HG03432 (cell line): ENCODE measurements around the gene DDX31.
"Not testable (repeated sequence)": the region's sequence is repeated elsewhere in the genome, so short reads cannot be mapped to it uniquely, and the experiment has no call there.

Source experiments
- ATAC-seq: cut with Tn5 transposase; IDR thresholded peaks from one replicate; pipeline ENCODE4 v1.9.1; 2021; ENCODE audit warnings: mild to moderate bottlenecking, moderate library complexity; ENCODE audit not compliant: unreplicated experiment

DDX31 gene

DNA sequence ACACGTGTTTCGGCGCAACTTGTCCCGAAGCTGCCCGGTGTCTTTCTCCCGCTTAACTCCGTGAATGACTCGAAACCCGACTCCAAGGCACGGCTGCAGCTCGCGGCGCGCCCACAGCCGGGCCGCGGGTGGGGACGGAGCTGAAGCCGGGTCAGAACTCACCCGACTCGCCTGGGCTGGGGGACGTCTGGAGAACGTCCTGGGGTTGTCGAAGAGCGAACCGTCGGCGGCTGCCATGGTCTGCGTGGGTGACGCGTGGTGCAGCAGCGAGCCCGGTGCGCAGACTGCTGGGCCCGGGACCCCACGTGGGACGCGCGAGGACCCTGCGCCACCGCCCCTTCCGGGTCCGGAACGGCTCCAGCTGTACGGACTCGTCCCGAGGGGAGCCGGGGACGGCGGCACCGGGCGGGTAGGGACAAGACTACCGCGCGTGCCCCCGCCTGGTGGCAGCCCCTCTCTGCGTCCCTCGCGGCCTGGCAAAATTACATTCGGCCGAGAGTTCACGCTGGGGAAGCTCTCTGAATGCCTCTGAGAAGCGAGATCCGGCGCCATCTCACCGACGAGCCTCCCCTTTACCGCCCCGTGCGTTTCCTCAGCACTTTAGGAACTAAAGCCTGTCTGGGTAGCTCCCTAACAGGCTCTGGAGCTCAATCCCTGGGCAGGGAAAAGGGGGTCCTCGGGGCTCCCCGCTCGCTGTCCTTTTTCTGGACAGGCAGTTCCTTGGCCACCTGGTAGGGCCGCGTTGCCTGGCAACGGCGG, at the start of gene DDX31:
TSS of gene DDX31 (minus strand) at position 286 of the 759 bp plus-strand sequence. CDS start at position 237, 49 bp downstream.
- ATAC-seq, result peak; percentile 80

DNA sequence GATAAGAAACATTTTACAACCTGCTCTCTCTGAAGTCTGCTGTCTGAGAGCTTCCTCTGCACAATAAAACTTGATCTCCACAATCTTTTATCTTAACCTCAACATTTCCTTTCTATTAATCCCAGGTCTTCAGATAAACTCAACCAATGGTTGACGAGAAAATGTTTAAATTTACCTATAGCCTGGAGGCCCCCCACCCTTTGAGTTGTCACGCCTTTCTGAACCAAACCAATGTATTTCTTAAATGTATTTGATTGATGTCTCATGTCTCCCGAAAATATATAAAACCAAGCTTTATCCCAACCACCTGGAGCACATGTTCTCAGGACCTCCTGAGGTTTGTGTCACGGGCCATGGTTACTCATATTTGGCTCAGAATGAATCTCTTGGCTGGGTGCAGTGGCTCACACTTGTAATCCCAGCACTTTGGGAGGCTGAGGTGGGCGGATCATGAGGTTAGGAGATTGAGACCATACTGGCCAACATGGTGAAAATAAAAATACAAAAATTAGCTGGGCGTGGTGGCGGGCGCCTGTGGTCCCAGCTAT, 48.7 kb upstream of the DDX31 start:
- ATAC-seq, result not testable (repeated sequence)

DNA sequence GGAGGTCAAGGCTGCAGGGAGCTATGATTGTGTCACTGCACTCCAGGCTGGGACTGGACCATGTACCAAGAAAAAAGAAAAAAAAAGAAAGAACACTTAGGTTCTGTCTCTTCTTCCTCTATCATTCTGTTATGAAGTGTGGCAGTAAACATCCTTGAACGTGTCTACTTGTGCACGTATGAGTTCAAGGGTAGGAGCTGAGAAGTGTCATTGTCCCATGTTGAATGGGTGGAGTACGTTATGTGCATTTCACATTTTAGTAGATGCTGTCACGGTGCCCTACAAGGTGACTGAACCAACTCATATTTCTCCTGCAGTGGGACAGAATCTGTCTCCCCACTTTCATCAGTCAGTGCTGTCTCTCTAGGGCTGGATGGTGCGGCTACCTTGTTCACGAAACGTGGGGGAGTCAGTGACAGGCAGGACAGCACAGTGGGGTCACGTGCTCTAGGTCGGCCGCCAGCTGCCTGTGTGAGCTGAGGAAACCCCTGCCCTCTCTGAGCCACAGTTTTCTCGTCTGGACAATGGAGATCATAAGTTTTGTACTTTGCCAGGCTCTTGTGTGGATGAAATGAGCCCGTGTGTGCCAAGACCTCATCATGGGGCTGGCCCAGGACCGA, 47.7 kb upstream of the DDX31 start:
- no peak for ATAC-seq

DNA sequence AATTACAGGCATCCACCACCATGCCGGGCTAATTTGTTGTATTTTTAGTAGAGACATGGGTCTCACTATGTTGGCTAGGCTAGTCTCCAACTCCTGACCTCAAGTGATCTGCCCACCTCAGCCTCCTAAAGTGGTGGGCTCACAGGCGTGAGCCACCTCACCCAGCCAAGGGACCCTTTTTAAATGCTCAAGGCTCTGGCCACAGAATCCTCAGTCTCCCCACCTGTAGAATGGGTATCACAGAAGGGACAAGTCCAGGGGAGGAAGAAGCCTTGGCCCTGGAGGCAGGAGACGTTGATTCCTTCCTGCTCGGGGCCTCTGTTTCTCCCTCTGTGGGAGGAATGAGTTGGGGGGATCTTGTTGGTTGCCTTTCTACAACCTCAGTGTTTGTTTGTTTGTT, 46.2 kb upstream of the DDX31 start:
- no peak for ATAC-seq

DNA sequence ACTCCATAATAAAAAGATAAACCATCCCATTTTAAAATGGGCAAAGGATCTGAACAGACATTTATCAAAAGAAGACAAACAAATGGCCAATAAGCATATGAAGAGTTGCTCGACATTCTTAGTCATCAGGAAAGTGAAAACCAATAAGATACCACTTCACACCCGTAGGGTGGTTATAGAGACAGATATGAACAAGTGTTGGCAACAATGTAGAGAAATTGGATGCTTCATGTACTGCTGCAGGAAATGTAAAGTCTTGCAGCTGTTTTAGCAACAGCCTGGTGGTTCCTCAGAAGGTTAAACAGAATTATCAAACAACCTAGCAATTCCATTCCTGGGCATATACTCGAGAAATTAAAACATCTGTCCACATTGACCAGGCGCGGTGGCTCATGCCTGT, 43.0 kb upstream of the DDX31 start:
- no peak for ATAC-seq

DNA sequence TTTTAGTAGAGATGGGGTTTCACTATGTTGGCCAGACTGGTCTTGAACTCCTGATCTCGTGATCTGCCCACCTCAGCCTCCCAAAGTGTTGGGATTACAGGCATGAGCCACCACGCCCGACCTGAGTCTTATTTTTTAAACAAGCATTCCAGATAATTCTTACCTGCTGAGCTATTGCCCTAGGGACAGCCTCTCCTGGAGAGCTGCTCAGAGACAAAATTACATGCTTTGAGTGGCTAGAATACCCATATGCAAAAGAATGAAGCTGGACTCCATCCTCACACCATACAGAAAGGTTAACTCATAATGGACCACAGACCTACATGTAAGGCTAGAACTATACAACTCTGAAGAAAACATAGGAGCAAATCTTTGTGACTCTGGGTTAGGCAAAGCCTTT, 42.1 kb upstream of the DDX31 start:
- no peak for ATAC-seq

DNA sequence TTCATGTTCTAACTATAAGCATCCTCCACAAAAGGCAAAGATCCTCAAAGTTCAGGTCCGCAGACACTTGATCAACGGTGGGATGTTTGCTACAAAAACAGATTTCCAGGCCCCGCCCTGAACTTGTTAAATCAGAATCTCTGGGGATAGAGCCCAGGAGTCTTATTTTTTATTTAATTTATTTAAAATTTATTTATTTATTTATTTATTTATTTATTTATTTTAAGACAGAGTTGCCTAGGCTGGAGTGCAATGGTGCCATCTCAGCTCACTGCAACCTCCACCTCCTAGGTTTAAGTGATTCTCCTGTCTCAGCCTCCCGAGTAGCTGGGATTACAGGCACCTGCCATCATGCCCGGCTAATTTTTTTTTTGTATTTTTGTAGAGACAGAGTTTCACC, 41.4 kb upstream of the DDX31 start:
- not testable (repeated sequence) for ATAC-seq

DNA sequence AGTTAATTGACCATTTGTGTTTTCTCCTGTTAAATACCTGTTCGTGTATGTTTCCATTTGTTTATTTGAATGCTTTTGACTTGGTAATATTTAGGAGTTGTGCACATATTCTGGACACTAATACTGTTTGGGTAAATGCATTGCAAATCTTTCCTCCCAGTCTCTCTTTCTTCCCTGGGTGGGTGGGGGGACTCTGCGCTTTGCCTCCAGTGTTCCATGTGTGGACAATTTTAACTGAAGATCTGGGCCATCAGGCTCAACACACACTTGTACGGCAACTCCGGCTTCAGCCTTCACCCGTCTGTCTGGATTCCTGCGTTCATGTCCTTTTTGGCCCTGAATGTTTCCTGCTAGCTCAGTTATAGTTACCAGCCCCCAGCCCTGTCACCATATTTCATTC, 40.5 kb upstream of the DDX31 start:
- no peak for ATAC-seq

DNA sequence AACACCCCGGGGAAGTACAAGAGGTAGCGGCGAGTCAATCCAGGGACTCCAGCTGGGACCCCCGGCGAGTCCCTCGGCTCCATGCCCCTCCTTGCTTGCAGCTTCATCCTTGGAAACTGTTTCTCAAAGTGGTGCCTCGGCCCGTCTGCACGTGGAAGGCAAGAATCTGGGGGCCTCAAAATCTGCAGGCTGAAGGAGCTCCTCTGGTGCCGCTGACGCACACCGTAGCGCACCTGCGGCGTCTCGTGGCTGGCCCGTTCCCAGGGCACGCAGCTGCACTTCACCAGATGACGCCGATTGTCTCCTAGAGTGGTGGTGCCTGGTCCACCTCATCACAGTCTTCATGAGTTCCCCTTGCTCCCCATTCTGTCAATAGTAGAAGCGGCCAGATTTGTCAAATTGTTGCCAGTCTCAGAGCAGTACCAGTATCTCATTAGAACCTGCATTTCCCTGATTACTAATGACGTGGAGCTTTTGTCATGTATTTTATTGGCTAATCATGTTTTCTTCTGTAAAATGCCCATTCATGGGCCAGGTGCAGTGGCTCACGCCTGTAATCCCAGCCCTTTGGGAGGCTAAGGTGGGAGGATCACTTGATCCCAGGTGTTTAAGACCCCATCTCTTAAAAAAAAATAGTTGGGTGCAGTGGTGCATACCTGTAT, 39.1 kb upstream of the DDX31 start:
- ATAC-seq, result no peak

DNA sequence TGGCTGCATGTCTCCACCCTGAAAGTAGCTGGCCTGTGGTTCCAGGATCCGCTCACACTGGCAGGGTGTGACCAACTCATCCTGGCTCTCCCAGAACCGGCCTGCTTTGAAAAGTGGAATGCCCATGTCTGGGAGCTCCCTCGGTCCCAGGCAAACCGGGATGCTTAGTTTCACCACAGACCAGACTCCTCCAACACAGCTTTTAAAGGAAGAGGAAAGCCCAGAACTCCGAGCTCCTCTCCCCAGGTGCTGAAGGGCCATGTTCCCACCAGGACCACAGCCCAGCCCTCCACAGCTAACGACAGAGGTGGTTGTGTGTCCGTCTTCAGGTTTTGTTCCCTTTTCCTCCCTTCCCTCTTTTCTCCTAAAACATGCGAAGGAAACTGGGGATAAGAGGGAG, 38.5 kb upstream of the DDX31 start:
- ATAC-seq, result no peak

DNA sequence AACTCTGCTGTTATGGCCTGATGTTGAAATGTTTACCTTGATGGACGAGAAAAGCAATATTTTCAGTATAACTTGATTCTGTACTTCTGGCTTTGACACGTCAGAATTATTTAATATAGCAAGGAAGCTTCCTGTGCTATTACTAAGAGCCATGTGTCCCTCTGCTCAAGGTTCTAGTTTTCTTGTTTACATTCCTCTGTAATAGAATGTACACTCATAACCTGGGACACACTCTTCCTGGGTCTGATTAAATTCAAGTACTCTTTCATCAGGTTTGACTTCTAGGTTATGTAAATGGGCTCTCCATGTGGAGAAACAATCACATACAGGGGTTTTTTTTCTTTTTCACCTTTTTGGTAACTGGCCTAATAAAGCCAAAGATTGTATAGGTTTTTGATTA, 33.6 kb upstream of the DDX31 start:
- ATAC-seq, result no peak

DNA sequence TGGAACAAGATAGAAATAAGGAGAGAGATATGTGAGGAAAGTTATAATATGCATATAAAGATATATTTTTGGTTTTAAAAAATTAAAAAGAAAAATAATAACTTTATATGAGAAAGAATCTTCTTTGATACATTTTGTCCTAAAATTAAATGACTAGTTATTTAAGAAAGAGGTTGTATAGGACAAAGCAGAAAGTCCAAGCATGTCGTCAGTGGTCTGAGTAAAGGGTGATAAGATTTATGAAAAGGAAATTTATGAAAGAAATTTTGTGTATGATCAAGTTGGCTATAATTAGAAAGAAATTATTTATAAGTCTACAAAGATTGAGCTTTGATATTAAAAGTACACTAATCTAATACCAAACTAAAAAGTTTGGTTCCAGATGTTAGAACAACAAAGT, 32.5 kb upstream of the DDX31 start:
- ATAC-seq, result no peak

DNA sequence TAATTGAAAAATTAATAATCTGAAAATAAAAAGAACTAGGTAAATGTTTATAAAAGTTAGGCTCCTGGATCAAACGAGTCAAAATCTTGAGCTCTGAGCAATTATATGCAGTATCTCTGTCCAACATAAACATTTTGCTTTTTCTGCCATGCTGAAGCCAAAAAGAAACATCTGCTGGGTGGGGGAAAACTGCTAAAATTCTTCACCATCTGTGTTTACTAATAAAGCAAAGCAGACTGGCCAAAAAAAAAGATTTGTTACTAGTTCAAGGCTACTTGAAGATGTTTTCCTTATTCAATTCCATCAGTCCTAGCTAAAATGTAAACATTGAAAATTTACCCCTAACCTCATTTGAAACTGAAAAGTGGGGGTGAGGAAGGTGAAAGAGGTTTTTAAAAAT, 30.2 kb upstream of the DDX31 start:
- no peak for ATAC-seq

DNA sequence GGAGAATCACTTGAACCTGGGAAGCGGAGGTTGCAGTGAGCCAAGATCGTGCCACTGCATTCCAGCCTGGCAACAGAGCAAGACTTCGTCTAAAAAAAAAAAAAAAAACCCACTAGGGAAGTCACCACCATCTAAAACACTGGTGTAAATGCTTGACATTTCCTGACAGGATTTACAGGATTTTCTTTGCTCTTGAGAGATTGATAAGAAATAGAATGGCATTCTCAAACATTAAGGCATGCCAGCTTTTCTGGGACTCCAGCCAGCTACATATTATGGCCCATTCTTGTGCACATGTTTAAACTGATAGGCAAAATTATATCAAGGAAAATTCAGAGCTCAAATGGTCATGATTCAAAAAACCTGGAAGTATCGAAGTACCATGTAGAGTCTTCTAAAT, 29.2 kb upstream of the DDX31 start:
- ATAC-seq, result no peak

DNA sequence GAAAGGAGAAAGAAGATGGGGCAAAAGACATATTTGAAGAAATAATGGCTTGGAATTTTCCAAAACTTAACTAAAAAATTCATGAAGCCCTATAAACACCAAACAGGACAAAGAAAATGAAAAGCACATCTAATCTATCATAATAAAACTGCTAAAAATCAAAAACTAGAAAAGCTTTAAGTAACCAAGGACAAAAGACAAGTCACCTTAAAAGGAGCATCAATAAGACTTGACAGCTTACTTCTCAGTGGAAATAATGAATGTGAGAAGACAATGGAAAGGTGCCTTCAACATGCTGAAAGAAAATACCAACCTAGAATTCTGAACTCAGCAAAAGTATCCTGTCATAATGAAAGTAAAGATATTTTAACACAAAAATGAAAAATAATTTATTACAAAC, 27.4 kb upstream of the DDX31 start:
- ATAC-seq, result no peak

DNA sequence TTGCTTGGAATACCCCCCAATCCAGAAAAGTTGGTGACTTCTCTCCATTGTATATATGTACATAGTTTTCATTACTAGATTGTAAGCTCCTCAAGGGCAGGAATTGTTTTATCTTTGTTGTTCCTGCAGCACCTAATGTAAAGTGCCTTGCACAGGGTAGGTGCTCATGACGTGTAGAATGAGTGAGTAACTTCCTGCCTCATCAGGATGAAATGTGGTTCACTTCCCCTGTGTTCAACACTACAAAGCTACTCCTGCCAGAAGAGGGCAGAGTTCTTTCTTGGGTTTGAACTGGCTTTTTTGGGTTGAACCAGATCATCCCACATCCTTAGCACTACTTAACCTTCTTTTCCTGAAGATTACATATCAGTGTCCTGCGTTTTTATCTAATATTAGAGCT, 24.4 kb upstream of the DDX31 start:
- ATAC-seq, result no peak

DNA sequence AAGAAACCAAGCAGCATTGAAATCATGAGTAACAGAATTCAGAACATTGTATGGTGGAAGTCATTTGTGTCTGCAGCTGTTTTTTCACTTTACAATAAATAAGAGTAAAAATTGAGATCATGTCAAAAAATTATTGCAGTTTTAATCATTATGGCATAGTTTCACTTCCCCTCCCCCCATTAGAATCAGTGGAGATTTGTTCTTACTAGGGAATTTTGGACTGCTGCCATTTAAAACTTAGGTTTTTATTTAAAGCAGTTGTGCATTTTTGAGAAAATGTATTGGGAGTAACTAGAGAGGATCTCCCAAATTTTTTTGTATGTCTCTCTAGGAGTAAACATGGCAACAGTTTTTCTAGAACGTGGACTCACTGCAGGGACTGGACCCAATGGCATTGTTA, 20.9 kb upstream of the DDX31 start:
- no peak for ATAC-seq

DNA sequence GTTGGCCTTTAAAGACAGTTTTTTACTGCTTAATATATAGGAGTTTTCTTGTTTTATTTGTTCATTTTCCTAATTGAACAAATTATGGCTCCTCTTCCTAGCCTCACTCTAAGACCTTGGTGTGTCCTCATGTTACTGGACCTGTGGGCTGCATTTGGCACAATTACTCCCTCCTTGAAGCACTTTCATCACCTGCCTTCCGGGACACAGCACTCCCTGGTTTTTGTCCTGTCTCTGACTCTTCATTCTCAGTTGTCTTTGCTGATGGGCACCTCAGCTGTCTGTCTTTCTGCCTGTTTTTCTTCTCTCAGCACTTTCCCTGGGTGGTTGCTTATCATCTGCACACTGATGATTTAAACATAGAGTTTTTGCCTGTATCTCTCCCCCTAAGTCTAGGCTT, 14.1 kb upstream of the DDX31 start:
- no peak for ATAC-seq

DNA sequence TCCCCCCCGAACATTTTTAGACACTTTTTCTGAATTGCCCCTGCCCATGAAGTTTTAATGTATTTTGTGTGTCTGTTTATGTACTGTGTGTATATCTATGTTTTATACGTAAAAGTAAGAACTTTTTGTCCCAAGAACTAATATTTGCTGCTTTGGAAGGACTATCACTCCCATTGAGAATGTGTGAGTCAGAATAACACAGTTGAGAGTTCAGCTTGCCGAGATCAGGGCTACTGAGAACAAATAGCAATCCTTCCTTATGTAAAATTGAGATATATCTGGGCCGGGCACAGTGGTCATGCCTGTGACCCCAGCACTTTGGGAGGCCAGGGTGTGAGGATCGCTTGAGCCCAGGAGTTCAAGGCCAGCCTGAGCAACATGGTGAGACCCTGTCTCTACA, 11.8 kb upstream of the DDX31 start:
- no peak for ATAC-seq

DNA sequence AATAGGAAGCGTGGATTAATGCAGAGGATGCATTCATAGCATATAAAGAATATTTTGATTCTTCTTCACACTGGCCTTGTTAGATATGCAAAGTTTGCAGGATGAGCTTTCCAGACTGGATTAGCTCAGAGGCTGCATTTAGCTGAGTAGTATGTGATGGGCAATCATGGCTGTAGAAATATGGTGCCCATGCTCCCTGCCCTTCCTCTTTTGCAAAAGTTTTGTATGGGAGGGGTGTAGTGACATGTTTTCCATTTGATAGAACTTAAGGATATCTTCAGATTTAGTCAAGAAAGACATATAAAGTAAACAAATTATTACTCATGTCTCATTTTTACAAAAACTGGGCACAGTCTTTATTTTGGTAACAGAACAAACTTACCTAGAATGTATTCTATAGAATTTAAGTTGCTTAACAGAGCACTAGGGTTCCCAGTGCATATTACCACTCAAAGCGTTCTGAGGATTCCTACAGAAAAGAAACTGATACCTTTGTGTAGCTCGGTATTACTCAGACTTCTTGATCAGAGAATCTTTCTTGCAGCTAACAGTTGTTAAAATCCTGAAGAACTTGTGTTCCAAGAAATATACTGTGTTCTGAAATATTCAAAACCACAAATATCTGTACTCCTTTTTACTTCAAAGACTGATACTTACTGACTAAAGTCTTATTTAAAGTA, 10.3 kb upstream of the DDX31 start:
- ATAC-seq, result no peak

DNA sequence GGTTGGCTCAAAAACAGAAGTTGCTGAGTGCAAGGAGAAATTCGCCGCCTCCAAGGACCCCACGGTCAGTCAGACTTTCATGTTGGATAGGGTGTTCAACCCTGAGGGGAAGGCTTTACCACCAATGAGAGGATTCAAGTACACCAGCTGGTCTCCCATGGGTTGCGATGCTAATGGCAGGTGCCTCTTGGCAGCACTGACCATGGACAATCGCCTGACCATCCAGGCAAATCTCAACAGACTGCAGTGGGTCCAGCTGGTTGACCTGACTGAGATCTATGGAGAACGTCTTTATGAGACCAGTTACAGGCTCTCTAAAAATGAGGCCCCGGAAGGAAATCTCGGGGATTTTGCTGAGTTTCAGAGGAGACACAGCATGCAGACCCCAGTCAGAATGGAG, 8.2 kb upstream of the DDX31 start:
- ATAC-seq, result no peak
